HG02610 (cell line): ENCODE measurements around the gene GRID1.
"Not testable (repeated sequence)": the region's sequence is repeated elsewhere in the genome, so short reads cannot be mapped to it uniquely, and the experiment has no call there.

Experiments
- ATAC-seq: cut with Tn5 transposase; IDR thresholded peaks from one replicate; pipeline ENCODE4 v1.9.1; 2021; ENCODE audit warnings: mild to moderate bottlenecking, moderate library complexity; ENCODE audit not compliant: unreplicated experiment

The GRID1 gene

GRCh38 chr10:85699066-85699465 lies 667.5 kb downstream of the GRID1 start:
- not testable (repeated sequence) for ATAC-seq

- no peak for ATAC-seq
Observed at GRCh38 chr10:85696893-85697292, 669.7 kb downstream of the GRID1 start.

GRCh38 chr10:85682621-85683020 lies 684.0 kb downstream of the GRID1 start:
- no peak for ATAC-seq

GRCh38 chr10:85679710-85680109 lies 686.9 kb downstream of the GRID1 start:
- no peak for ATAC-seq

- no peak for ATAC-seq
Observed at GRCh38 chr10:85679061-85679460, 687.5 kb downstream of the GRID1 start.

- no peak for ATAC-seq
Observed at GRCh38 chr10:85674851-85675250, 691.7 kb downstream of the GRID1 start.

GRCh38 chr10:85673270-85673669 lies 693.3 kb downstream of the GRID1 start:
- no peak for ATAC-seq

GRCh38 chr10:85671530-85671929 lies 695.1 kb downstream of the GRID1 start:
- no peak for ATAC-seq

GRCh38 chr10:85668522-85668921 lies 698.1 kb downstream of the GRID1 start:
- no peak for ATAC-seq

GRCh38 chr10:85667638-85668233 lies 698.9 kb downstream of the GRID1 start:
- no peak for ATAC-seq

- ATAC-seq = no peak
Observed at GRCh38 chr10:85666987-85667386, 699.6 kb downstream of the GRID1 start.

GRCh38 chr10:85666102-85666501 lies 700.5 kb downstream of the GRID1 start:
- ATAC-seq = no peak

GRCh38 chr10:85665681-85666080 lies 700.9 kb downstream of the GRID1 start:
- no peak for ATAC-seq

- ATAC-seq = no peak
Observed at GRCh38 chr10:85665078-85665477, 701.5 kb downstream of the GRID1 start.

GRCh38 chr10:85661123-85661522 lies 705.5 kb downstream of the GRID1 start:
- no peak for ATAC-seq

GRCh38 chr10:85659331-85659730 lies 707.3 kb downstream of the GRID1 start:
- ATAC-seq = no peak

GRCh38 chr10:85658518-85658917 lies 708.1 kb downstream of the GRID1 start:
- no peak for ATAC-seq

GRCh38 chr10:85657476-85658113 lies 709.0 kb downstream of the GRID1 start:
- no peak for ATAC-seq

GRCh38 chr10:85655411-85655810 lies 711.2 kb downstream of the GRID1 start:
- ATAC-seq = no peak

- no peak for ATAC-seq
Observed at GRCh38 chr10:85651497-85651882, 715.1 kb downstream of the GRID1 start.

GRCh38 chr10:85650791-85651496 lies 715.7 kb downstream of the GRID1 start:
- no peak for ATAC-seq

- no peak for ATAC-seq
Observed at GRCh38 chr10:85649461-85649860, 717.1 kb downstream of the GRID1 start.
